ENCODE measurements around the gene SCPEP1.

The SCPEP1 gene

GRCh38 chr17:57006040-57006439 lies 28.1 kb downstream of the SCPEP1 start:
- Histone ChIP-seq H3K36me3 (ENCODE audit: insufficient read depth, low read length) (peaks cover 11% of the 10 kb centered on the region), H3K4me3 (ENCODE audit: low read length) (no peak overlapping the region), H3K9me3 (replicated peaks; ENCODE audit: low read length) (no peaks in the 10 kb centered on the region), H3K27me3 (ENCODE audit: control insufficient read depth, insufficient read depth, low read length) (no peaks in the 10 kb centered on the region), H3K4me1 (ENCODE audit: control insufficient read depth, insufficient read depth, low read length) (no peaks in the 10 kb centered on the region), H3K4me2 (ENCODE audit: low read length) (no peak overlapping the region), H3K9ac (ENCODE audit: low read depth, low read length) (no peak overlapping the region)

- no peak overlapping the region for H3K4me2 ChIP-seq (ENCODE audit: low read length)
- peaks cover 4% of the 10 kb centered on the region for H3K36me3 ChIP-seq (ENCODE audit: insufficient read depth, low read length)
- no peaks in the 10 kb centered on the region for H3K4me1 ChIP-seq (ENCODE audit: control insufficient read depth, insufficient read depth, low read length)
- peaks cover 7% of the 10 kb centered on the region for H3K27me3 ChIP-seq (ENCODE audit: control insufficient read depth, insufficient read depth, low read length)
- H3K9me3 ChIP-seq (replicated peaks; ENCODE audit: low read length), result no peaks in the 10 kb centered on the region
- H3K4me3 ChIP-seq (ENCODE audit: low read length), result no peak overlapping the region
- H3K9ac ChIP-seq (ENCODE audit: low read depth, low read length), result no peak overlapping the region
Measured at GRCh38 chr17:57008958-57009357, 31.0 kb downstream of the SCPEP1 start.

GRCh38 chr17:57009737-57010445 lies 32.0 kb downstream of the SCPEP1 start:
- Histone ChIP-seq H3K4me3 (ENCODE audit: low read length) (no peak overlapping the region), H3K4me1 (ENCODE audit: control insufficient read depth, insufficient read depth, low read length) (no peaks in the 10 kb centered on the region), H3K9me3 (replicated peaks; ENCODE audit: low read length) (no peaks in the 10 kb centered on the region)

GRCh38 chr17:57010487-57010886 lies 32.6 kb downstream of the SCPEP1 start:
- Histone ChIP-seq H3K36me3 (ENCODE audit: insufficient read depth, low read length) (peaks cover 4% of the 10 kb centered on the region), H3K9ac (ENCODE audit: low read depth, low read length) (no peak overlapping the region), H3K4me3 (ENCODE audit: low read length) (no peak overlapping the region), H3K9me3 (replicated peaks; ENCODE audit: low read length) (no peaks in the 10 kb centered on the region), H3K4me2 (ENCODE audit: low read length) (no peak overlapping the region), H3K4me1 (ENCODE audit: control insufficient read depth, insufficient read depth, low read length) (no peaks in the 10 kb centered on the region), H3K27me3 (ENCODE audit: control insufficient read depth, insufficient read depth, low read length) (peaks cover 7% of the 10 kb centered on the region)

More at GRCh38 chr17:57009737-57010445, 32.0 kb downstream of the SCPEP1 start:
- Histone ChIP-seq H3K36me3 (ENCODE audit: insufficient read depth, low read length) (peaks cover 4% of the 10 kb centered on the region), H3K9ac (ENCODE audit: low read depth, low read length) (no peak overlapping the region), H3K4me2 (ENCODE audit: low read length) (peak overlapping the region; percentile 22), H3K27me3 (ENCODE audit: control insufficient read depth, insufficient read depth, low read length) (peaks cover 7% of the 10 kb centered on the region)

GRCh38 chr17:57011491-57012015 lies 33.6 kb downstream of the SCPEP1 start:
- no peak overlapping the region for H3K4me3 ChIP-seq (ENCODE audit: low read length)
- H3K4me1 ChIP-seq (ENCODE audit: control insufficient read depth, insufficient read depth, low read length), result no peaks in the 10 kb centered on the region
- no peak overlapping the region for H3K4me2 ChIP-seq (ENCODE audit: low read length)
- H3K9me3 ChIP-seq (replicated peaks; ENCODE audit: low read length), result no peaks in the 10 kb centered on the region
- H3K9ac ChIP-seq (ENCODE audit: low read depth, low read length), result no peak overlapping the region
- H3K27me3 ChIP-seq (ENCODE audit: control insufficient read depth, insufficient read depth, low read length), result peaks cover 7% of the 10 kb centered on the region
- H3K36me3 ChIP-seq (ENCODE audit: insufficient read depth, low read length), result no peaks in the 10 kb centered on the region

GRCh38 chr17:57016071-57016763 lies 38.3 kb downstream of the SCPEP1 start:
- no peaks in the 10 kb centered on the region for H3K9me3 ChIP-seq (replicated peaks; ENCODE audit: low read length)
- H3K27me3 ChIP-seq (ENCODE audit: control insufficient read depth, insufficient read depth, low read length), result peaks cover 22% of the 10 kb centered on the region
- no peaks in the 10 kb centered on the region for H3K4me1 ChIP-seq (ENCODE audit: control insufficient read depth, insufficient read depth, low read length)
- no peak overlapping the region for H3K4me3 ChIP-seq (ENCODE audit: low read length)
- H3K36me3 ChIP-seq (ENCODE audit: insufficient read depth, low read length), result no peaks in the 10 kb centered on the region
- H3K9ac ChIP-seq (ENCODE audit: low read depth, low read length), result no peak overlapping the region
- H3K4me2 ChIP-seq (ENCODE audit: low read length), result no peak overlapping the region

- Histone ChIP-seq H3K4me2 (ENCODE audit: low read length) (no peak overlapping the region), H3K9ac (ENCODE audit: low read depth, low read length) (no peak overlapping the region), H3K9me3 (replicated peaks; ENCODE audit: low read length) (no peaks in the 10 kb centered on the region), H3K4me1 (ENCODE audit: control insufficient read depth, insufficient read depth, low read length) (no peaks in the 10 kb centered on the region), H3K4me3 (ENCODE audit: low read length) (no peak overlapping the region), H3K27me3 (ENCODE audit: control insufficient read depth, insufficient read depth, low read length) (peaks cover 21% of the 10 kb centered on the region), H3K36me3 (ENCODE audit: insufficient read depth, low read length) (no peaks in the 10 kb centered on the region)
Measured at GRCh38 chr17:57016764-57017116, 38.8 kb downstream of the SCPEP1 start.

GRCh38 chr17:57017625-57018024 lies 39.7 kb downstream of the SCPEP1 start:
- no peaks in the 10 kb centered on the region for H3K4me1 ChIP-seq (ENCODE audit: control insufficient read depth, insufficient read depth, low read length)

GRCh38 chr17:57020208-57020607 lies 42.3 kb downstream of the SCPEP1 start:
- Histone ChIP-seq H3K4me2 (ENCODE audit: low read length) (no peak overlapping the region), H3K4me1 (ENCODE audit: control insufficient read depth, insufficient read depth, low read length) (no peaks in the 10 kb centered on the region), H3K4me3 (ENCODE audit: low read length) (no peak overlapping the region), H3K36me3 (ENCODE audit: insufficient read depth, low read length) (no peaks in the 10 kb centered on the region), H3K9ac (ENCODE audit: low read depth, low read length) (no peak overlapping the region), H3K9me3 (replicated peaks; ENCODE audit: low read length) (no peaks in the 10 kb centered on the region), H3K27me3 (ENCODE audit: control insufficient read depth, insufficient read depth, low read length) (peaks cover 19% of the 10 kb centered on the region)

More at GRCh38 chr17:57017625-57018024, 39.7 kb downstream of the SCPEP1 start:
- Histone ChIP-seq H3K4me3 (ENCODE audit: low read length) (no peak overlapping the region), H3K27me3 (ENCODE audit: control insufficient read depth, insufficient read depth, low read length) (peaks cover 19% of the 10 kb centered on the region), H3K9me3 (replicated peaks; ENCODE audit: low read length) (no peaks in the 10 kb centered on the region), H3K9ac (ENCODE audit: low read depth, low read length) (no peak overlapping the region), H3K4me2 (ENCODE audit: low read length) (no peak overlapping the region), H3K36me3 (ENCODE audit: insufficient read depth, low read length) (no peaks in the 10 kb centered on the region)

- Histone ChIP-seq H3K4me2 (ENCODE audit: low read length) (no peak overlapping the region), H3K4me1 (ENCODE audit: control insufficient read depth, insufficient read depth, low read length) (no peaks in the 10 kb centered on the region), H3K4me3 (ENCODE audit: low read length) (no peak overlapping the region), H3K36me3 (ENCODE audit: insufficient read depth, low read length) (no peaks in the 10 kb centered on the region), H3K9me3 (replicated peaks; ENCODE audit: low read length) (no peaks in the 10 kb centered on the region), H3K27me3 (ENCODE audit: control insufficient read depth, insufficient read depth, low read length) (peaks cover 23% of the 10 kb centered on the region), H3K9ac (ENCODE audit: low read depth, low read length) (no peak overlapping the region)
Measured at GRCh38 chr17:57021226-57021940, 43.5 kb downstream of the SCPEP1 start.

GRCh38 chr17:57025876-57026275 lies 47.9 kb downstream of the SCPEP1 start:
- Histone ChIP-seq H3K9ac (ENCODE audit: low read depth, low read length) (no peak overlapping the region), H3K36me3 (ENCODE audit: insufficient read depth, low read length) (no peaks in the 10 kb centered on the region), H3K4me2 (ENCODE audit: low read length) (no peak overlapping the region), H3K27me3 (ENCODE audit: control insufficient read depth, insufficient read depth, low read length) (peaks cover 9% of the 10 kb centered on the region), H3K4me1 (ENCODE audit: control insufficient read depth, insufficient read depth, low read length) (no peaks in the 10 kb centered on the region), H3K4me3 (ENCODE audit: low read length) (no peak overlapping the region), H3K9me3 (replicated peaks; ENCODE audit: low read length) (no peaks in the 10 kb centered on the region)
